HG03460 (cell line): ENCODE measurements around the gene RSPH4A.
"Not testable (repeated sequence)": the region's sequence is repeated elsewhere in the genome, so short reads cannot be mapped to it uniquely, and the experiment has no call there.

Experiments used
- ATAC-seq: cut with Tn5 transposase; IDR thresholded peaks from one replicate; pipeline ENCODE4 v1.9.1; 2021; ENCODE audit not compliant: unreplicated experiment

Gene RSPH4A

DNA sequence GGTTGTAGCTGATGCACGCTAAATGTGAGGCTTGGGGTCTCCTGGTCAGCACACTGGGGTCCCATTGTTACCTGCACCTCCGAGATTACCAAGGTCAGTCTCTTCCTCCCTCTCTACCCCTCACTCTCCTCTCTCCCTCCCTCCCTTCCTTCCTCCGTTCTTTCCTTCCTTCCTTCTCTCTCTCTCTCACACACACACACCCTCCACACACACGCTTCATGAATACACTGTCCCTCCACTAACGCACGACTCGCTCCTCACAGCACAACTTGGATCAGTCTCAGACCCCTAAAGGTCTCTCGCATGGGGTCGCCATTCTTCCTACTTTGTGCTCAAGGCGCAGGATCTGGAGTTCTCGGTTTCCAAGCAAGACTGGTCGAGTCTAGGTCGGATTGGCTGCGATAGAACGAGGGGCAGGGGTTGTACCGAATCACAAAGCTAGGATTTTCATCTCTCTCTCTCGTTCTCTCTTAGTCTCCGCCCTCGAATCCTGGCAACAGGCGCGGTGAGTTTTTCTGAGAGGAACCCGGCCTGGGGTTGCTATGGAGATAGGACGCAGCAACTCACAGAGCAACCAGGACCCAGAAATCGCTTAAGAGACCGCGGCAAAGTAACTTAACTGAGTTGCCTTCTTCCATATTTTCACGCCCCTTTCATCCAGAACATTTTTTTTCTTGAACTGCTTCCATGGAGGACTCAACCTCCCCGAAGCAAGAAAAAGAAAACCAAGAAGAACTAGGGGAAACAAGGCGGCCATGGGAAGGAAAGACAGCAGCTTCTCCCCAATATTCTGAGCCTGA is at the start of gene RSPH4A:
RSPH4A (plus strand) TSS at position 543 of the 800 bp plus-strand sequence; CDS start at position 688, 145 bp downstream.
- peak; percentile 100 for ATAC-seq

- ATAC-seq, result no peak
Measured at GRCh38 chr6:116568111-116568510, 48.2 kb upstream of the RSPH4A start.

GRCh38 chr6:116568821-116569755 is 47.2 kb upstream of the RSPH4A start:
- no peak for ATAC-seq

- peak; percentile 95 for ATAC-seq
Measured at GRCh38 chr6:116570856-116571682, 45.2 kb upstream of the RSPH4A start, which contains the start of gene RWDD1. Gene RWDD1 (plus strand): TSS chr6:116571504. CDS start chr6:116571583, 79 bp downstream.

GRCh38 chr6:116571683-116572000 is 44.6 kb upstream of the RSPH4A start:
- ATAC-seq, result no peak

GRCh38 chr6:116572162-116572561 is 44.1 kb upstream of the RSPH4A start:
- no peak for ATAC-seq

- no peak for ATAC-seq
Measured at GRCh38 chr6:116575227-116575626, 41.1 kb upstream of the RSPH4A start.

DNA sequence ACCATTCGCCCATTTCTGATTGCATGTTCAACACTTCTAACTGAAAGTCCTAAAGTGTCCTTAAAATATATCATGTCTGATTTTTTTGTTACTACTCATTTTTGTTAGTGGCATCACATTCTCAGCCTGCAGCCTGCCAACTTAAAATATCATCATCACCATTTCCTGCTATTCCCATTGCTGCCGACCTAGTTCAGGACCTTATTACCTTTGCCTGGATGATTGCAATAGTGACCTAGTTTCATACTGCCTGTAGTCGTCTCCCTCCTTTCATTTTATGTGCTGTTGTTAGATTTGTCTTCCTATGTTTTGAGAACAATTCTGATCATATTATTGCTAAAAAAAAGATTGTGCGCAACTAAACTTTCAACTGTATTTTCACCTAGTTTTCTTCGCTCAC is 38.8 kb upstream of the RSPH4A start:
- ATAC-seq, result no peak

DNA sequence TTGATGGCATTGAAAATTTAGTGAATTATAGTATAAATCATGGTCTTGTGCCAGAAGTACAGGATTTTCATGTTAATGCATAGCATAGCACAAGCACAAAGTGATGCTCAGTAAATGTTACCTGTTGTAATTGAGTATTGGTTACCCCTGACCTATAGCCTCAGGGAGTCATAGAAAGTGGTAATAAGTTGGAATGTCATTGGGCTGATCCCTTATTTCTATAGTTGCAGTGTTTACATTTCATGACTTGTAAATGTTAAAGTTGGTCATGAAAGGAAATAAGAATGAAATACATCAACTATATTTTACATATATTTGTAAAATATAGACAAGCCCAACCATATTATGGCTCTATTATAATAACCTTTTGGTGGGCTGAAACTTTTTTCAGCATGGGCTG is 37.9 kb upstream of the RSPH4A start:
- no peak for ATAC-seq

DNA sequence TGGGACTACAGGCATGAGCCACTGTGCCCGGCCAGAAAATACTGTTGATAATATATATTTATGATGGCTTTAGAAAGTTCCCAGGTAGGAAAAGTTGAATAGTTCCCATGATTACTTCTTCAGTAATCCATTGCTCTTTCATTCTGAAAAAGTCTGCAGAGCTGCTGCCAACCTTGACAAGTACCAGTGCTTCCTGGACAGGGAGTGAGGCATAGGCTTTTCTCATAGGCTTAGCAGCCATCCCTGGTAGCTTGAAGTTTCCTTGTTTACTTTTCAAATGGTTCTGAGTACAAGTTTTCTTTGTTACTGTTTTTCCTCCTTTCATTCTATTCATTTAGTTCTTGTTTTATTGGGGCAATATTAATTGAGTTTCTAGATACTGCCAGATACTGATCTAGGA is 37.1 kb upstream of the RSPH4A start:
- ATAC-seq, result no peak

- no peak for ATAC-seq
Measured at GRCh38 chr6:116580198-116580597, 36.1 kb upstream of the RSPH4A start.

DNA sequence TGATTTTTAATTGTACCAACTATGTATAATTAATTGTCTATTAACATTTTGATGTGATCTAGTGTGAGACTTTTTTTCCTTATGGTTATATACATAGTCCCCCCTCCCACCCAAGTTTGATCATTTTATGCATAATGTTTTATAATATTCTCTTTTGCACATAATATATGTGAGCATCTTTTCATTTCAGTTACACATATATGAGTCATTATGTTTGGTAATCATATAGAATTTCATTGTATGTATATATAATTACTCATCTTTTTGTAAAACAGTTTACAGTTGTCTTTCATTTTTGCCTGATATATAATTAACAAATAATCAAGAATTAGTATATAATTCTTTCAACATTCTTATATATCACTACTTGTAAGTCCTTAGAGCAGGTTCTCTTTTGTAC is 30.0 kb upstream of the RSPH4A start:
- ATAC-seq, result no peak

GRCh38 chr6:116586738-116587137 is 29.5 kb upstream of the RSPH4A start:
- no peak for ATAC-seq

GRCh38 chr6:116595247-116595646 is 21.0 kb upstream of the RSPH4A start:
- no peak for ATAC-seq

GRCh38 chr6:116596815-116597214 is 19.5 kb upstream of the RSPH4A start:
- ATAC-seq, result no peak

GRCh38 chr6:116603916-116604315 is 12.4 kb upstream of the RSPH4A start:
- not testable (repeated sequence) for ATAC-seq

DNA sequence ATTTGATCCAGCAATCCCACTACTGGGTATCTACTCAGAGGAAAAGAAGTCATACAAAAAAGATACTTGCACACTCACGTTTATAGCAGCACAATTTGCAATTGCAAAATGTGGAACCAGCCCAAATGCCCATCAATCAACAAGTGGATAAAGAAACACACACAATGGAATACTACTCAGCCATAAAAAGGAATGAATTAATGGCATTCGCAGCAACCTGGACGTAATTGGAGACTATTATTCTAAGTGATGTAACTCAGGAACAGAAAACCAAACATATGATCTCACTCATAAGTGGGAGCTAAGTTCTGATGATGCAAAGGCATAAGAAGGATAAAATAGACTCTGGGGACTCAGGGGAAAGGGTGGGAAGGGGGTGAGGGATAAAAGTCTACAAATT is 11.4 kb upstream of the RSPH4A start:
- ATAC-seq, result not testable (repeated sequence)

GRCh38 chr6:116605935-116606334 is 10.3 kb upstream of the RSPH4A start:
- ATAC-seq, result no peak

DNA sequence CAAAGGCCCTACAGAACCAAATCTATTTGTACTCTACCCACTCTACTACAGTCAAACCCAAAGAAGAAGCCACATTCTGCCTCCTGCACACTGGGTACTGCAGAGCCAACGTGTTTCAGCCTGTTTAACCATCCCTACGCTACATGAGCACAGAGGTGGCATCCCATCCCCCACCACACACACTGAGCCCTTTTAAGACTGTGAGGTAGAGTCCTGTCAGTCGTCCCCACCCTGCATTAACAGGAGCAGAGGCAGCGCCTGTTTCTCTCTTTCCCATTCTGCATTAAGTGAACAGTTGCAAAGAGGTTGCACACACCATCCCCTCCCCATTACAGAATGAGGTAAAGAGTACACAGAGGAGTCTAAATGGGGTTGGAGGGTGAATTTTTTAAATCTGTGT is 5.2 kb upstream of the RSPH4A start:
- no peak for ATAC-seq

DNA sequence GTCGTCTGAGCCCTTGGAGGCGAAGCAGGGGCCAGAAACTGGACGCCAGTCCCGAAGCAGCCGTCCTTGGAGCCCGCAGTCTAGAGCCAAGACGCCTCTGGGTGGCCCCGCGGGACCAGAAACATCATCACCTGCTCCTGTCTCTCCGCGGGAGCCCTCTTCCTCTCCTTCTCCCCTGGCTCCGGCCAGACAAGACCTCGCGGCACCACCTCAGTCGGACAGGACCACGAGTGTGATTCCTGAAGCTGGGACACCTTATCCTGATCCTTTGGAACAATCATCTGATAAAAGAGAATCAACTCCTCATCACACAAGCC is 416 bp downstream of the RSPH4A start:
- no peak for ATAC-seq
